ENCODE results near the gene CMTM6. TPM values are rescaled to one million over a fixed set of nuclear protein-coding genes. Genes with fewer than 3 reads are reported as not detected.

Gene CMTM6
- total RNA-seq, 1 experiment from 2014 or later: 27.2 TPM

DNA sequence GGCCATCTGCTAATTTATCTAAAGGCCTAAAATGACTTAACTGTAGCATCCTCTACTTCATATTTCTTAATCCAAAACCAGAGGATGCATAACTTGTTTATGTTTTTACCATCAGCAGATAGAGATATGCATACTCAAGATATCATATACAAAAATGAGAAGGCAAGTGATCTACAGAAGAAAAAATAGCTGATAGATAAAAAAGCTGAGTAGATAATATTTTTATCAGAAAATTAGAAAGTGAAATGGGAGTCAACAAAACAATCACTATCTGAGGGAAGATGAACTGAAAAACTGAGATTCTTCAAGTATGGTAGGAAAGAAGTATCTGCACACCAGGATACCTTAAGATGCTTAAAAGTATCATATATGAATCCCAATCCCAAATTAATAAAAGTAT lies 42.7 kb upstream of the CMTM6 start:
- Mint-ChIP-seq H3K36me3 (ENCODE audit: insufficient read depth, unreplicated experiment) (peaks cover 30% of the 10 kb centered on the region), H3K4me1 (ENCODE audit: insufficient read depth, unreplicated experiment) (peaks cover 4% of the 10 kb centered on the region), H3K27me3 (ENCODE audit: insufficient read depth, unreplicated experiment) (no peaks in the 10 kb centered on the region), H3K27ac (ENCODE audit: low read depth, unreplicated experiment) (peak overlapping the region; percentile 47), H3K9me3 (ENCODE audit: unreplicated experiment) (no peaks in the 10 kb centered on the region), H3K4me3 (ENCODE audit: unreplicated experiment) (no peak overlapping the region)
- no peak for DNase-seq (ENCODE audit: unreplicated experiment)
- intact Hi-C loops (cut with micrococcal nuclease): no loop called here
- ChIA-PET CTCF (interaction anchor here (0.5 to 1.2 kb wide), 5 partner anchors 35 to 529 kb away, joined by 3 to 6 read pairs (median 3); no protein-coding TSS in a partner anchor), POLR2A (interaction anchor here (0.7 kb wide), 1 partner anchor 140 kb away, joined by 3 read pairs; the partner anchor contains the start of gene CNOT10)
- no peak for TF ChIP-seq CTCF (IDR thresholded peaks at IDR 0.05; ENCODE audit: unreplicated experiment)
- no TSS peak for BruUV-seq (replicated peaks)

GRCh38 chr3:32544894-32545293 lies 42.2 kb upstream of the CMTM6 start:
- Mint-ChIP-seq H3K4me3 (ENCODE audit: unreplicated experiment) (no peak overlapping the region), H3K4me1 (ENCODE audit: insufficient read depth, unreplicated experiment) (peaks cover 4% of the 10 kb centered on the region), H3K9me3 (ENCODE audit: unreplicated experiment) (no peaks in the 10 kb centered on the region), H3K27ac (ENCODE audit: low read depth, unreplicated experiment) (peak overlapping the region; percentile 47), H3K36me3 (ENCODE audit: insufficient read depth, unreplicated experiment) (peaks cover 34% of the 10 kb centered on the region), H3K27me3 (ENCODE audit: insufficient read depth, unreplicated experiment) (no peaks in the 10 kb centered on the region)
- DNase-seq (ENCODE audit: unreplicated experiment): no peak
- intact Hi-C loops (cut with micrococcal nuclease): no loop called here
- BruUV-seq (replicated peaks): no TSS peak
- no peak for TF ChIP-seq CTCF (IDR thresholded peaks at IDR 0.05; ENCODE audit: unreplicated experiment)
- ChIA-PET CTCF (interaction anchor here (1.0 to 1.2 kb wide), 3 partner anchors 35 to 210 kb away, joined by 3 to 6 read pairs (median 3); no protein-coding TSS in a partner anchor), POLR2A (interaction anchor here (0.7 to 1.2 kb wide), 2 partner anchors 33 to 140 kb away, joined by 3 to 4 read pairs; partner anchors contain the start of gene CNOT10)

DNA sequence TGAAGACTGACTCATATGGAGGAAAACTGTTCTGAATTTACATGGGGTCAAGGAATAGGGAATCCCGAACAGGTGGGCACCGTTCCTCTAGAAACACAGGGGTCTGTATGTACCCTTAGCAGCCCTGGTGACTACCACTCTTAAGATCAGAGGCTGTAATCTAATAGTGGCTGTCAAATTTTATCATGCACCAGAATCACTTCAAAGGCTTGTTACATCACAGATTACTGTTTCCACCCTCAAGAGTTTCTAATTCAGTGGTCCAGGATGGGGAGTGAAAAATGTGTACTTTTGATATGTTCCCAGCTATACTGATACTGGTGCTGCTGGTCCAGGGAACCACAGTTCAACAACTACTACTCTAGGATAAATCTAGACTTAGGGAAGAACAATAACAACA lies 40.2 kb upstream of the CMTM6 start:
- H3K27me3 Mint-ChIP-seq (ENCODE audit: insufficient read depth, unreplicated experiment): no peaks in the 10 kb centered on the region
- no peak overlapping the region for H3K4me3 Mint-ChIP-seq (ENCODE audit: unreplicated experiment)
- no peak for TF ChIP-seq CTCF (IDR thresholded peaks at IDR 0.05; ENCODE audit: unreplicated experiment)
- intact Hi-C loops (cut with micrococcal nuclease): no loop called here
- ChIA-PET CTCF (interaction anchor here (0.7 kb wide), 1 partner anchor 905 kb away, joined by 3 read pairs; no protein-coding TSS in a partner anchor), POLR2A (no interaction called here)
- peaks cover 51% of the 10 kb centered on the region for H3K36me3 Mint-ChIP-seq (ENCODE audit: insufficient read depth, unreplicated experiment)
- H3K27ac Mint-ChIP-seq (ENCODE audit: low read depth, unreplicated experiment): no peak overlapping the region
- no peak for DNase-seq (ENCODE audit: unreplicated experiment)
- H3K4me1 Mint-ChIP-seq (ENCODE audit: insufficient read depth, unreplicated experiment): peaks cover 4% of the 10 kb centered on the region
- H3K9me3 Mint-ChIP-seq (ENCODE audit: unreplicated experiment): no peaks in the 10 kb centered on the region
- no TSS peak for BruUV-seq (replicated peaks)

DNA sequence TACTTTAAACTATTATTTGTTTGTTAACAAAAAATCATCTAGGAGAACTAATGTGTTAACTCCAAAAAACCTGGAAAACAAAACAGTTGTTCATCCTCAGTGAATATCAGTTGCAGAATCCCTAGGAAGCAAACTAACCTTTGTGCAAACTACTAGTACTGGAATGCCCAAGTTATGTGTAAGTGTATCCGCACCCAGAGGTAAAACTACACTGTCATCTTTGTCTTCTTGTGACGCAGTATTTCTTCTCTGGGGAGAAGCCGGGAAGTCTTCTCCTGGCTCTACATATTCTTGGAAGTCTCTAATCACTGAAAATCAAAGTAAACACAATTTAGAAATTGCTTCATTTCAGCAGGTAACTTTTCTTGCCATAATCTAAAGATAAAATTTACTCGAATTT lies 38.2 kb upstream of the CMTM6 start:
- H3K9me3 Mint-ChIP-seq (ENCODE audit: unreplicated experiment): no peaks in the 10 kb centered on the region
- H3K36me3 Mint-ChIP-seq (ENCODE audit: insufficient read depth, unreplicated experiment): peaks cover 68% of the 10 kb centered on the region
- POLR2A ChIA-PET: no interaction called here
- H3K27ac Mint-ChIP-seq (ENCODE audit: low read depth, unreplicated experiment): no peak overlapping the region
- H3K27me3 Mint-ChIP-seq (ENCODE audit: insufficient read depth, unreplicated experiment): no peaks in the 10 kb centered on the region
- H3K4me3 Mint-ChIP-seq (ENCODE audit: unreplicated experiment): no peak overlapping the region
- intact Hi-C loops (cut with micrococcal nuclease): no loop called here
- no TSS peak for BruUV-seq (replicated peaks)
- H3K4me1 Mint-ChIP-seq (ENCODE audit: insufficient read depth, unreplicated experiment): peaks cover 4% of the 10 kb centered on the region
- DNase-seq (ENCODE audit: unreplicated experiment): no peak
- no peak for TF ChIP-seq CTCF (IDR thresholded peaks at IDR 0.05; ENCODE audit: unreplicated experiment)
- CTCF ChIA-PET: no interaction called here

All from MCF 10A (cell line).